K562 (cell line): ENCODE data around the gene ERGIC1. TPM values are rescaled to one million over a fixed set of nuclear protein-coding genes. Genes with fewer than 3 reads are reported as not detected.
A peak's percentile ranks its signal among the peaks of the same experiment; 100 is the strongest.

Source experiments
- ATF3 ChIP-seq, 2 experiments: fragments of 450-650 bp in 1 of 2; sonication (generic) in 1 of 2; formaldehyde crosslinking in 1 of 2; IDR thresholded peaks in 1 of 2; conservative IDR thresholded peaks in 1 of 2; 2 replicates each; pipeline versions ENCODE4 v1.6.1 to v1.8.1; 2016 to 2023; ENCODE audit warnings: mild to moderate bottlenecking in 2 of 2, moderate library complexity in 2 of 2, inconsistent platforms in 1 of 2, missing genetic modification reagents in 1 of 2
- BACH1 ChIP-seq: fragments of 200-800 bp; sonication (Bioruptor generic); IDR thresholded peaks from 2 replicates; pipeline ENCODE4 v1.6.1; 2016; ENCODE audit warnings: missing genetic modification characterization, missing compliant biosample characterization
- BCOR ChIP-seq: fragments of 450-650 bp; IDR thresholded peaks from 2 replicates; pipeline ENCODE4 v1.6.1; 2016
- FOXA3 ChIP-seq, 2 experiments: fragments of 450-650 bp in 1 of 2; sonication (generic) in 1 of 2; formaldehyde crosslinking; IDR thresholded peaks in 1 of 2; conservative IDR thresholded peaks in 1 of 2; 2 replicates each; pipeline versions ENCODE4 v1.4.0 to v1.8.0; 2020 to 2022; ENCODE audit warnings: mild to moderate bottlenecking in 2 of 2, missing genetic modification reagents in 1 of 2
- FOXJ2 ChIP-seq: fragments of 200-800 bp; sonication (Bioruptor generic); IDR thresholded peaks from 2 replicates; pipeline ENCODE4 v1.6.1; 2016; ENCODE audit warnings: missing genetic modification characterization, missing compliant biosample characterization
- KAT7 ChIP-seq: sonication (generic); formaldehyde crosslinking; IDR thresholded peaks from 2 replicates; pipeline ENCODE4 v1.8.0; 2022; ENCODE audit warnings: missing genetic modification reagents, mild to moderate bottlenecking, borderline replicate concordance
- MEIS2 ChIP-seq: fragments of 450-650 bp; IDR thresholded peaks from 2 replicates; pipeline ENCODE4 v1.6.1; 2014; ENCODE audit warnings: mild to moderate bottlenecking; ENCODE audit not compliant: partially characterized antibody
- NFE2L1 ChIP-seq: fragments of 450-650 bp; IDR thresholded peaks from 2 replicates; pipeline ENCODE4 v1.6.1; 2016; ENCODE audit warnings: missing genetic modification characterization, low read depth, mild to moderate bottlenecking, missing compliant biosample characterization, moderate library complexity, borderline replicate concordance
- PHF8 ChIP-seq: fragments of 200-600 bp; sonication (generic); IDR thresholded peaks from 2 replicates; pipeline ENCODE4 v1.6.1; 2012; ENCODE audit warnings: mixed run types, mild to moderate bottlenecking, inconsistent platforms, low read length, moderate library complexity, borderline replicate concordance
- POLR2G ChIP-seq: fragments of 200-400 bp; formaldehyde crosslinking; IDR thresholded peaks from 2 replicates; pipeline ENCODE4 v1.6.1; 2017; ENCODE audit warnings: low read depth, mild to moderate bottlenecking, antibody characterized with exemption, low read length, moderate library complexity
- YY1 ChIP-seq, 3 experiments: IDR thresholded peaks; 2 replicates each; pipeline ENCODE4 v1.6.1; 2011; ENCODE audit warnings: low read length in 2 of 3, mild to moderate bottlenecking in 2 of 3, moderate library complexity in 2 of 3, borderline replicate concordance in 1 of 3, control low read depth in 1 of 3, low read depth in 1 of 3; ENCODE audit not compliant: insufficient read depth in 3 of 3, insufficient replicate concordance in 2 of 3, control insufficient read depth in 1 of 3, insufficient read length in 1 of 3; ENCODE audit errors: extremely low read depth in 1 of 3
- ZBTB2 ChIP-seq: fragments of 450-650 bp; IDR thresholded peaks from 2 replicates; pipeline ENCODE4 v1.6.1; 2016; ENCODE audit warnings: antibody characterized with exemption
- ZBTB33 ChIP-seq: sonication (generic); formaldehyde crosslinking; IDR thresholded peaks from 2 replicates; pipeline ENCODE4 v1.8.1; 2023; ENCODE audit warnings: mild to moderate bottlenecking, missing genetic modification reagents
- ZBTB5 ChIP-seq: fragments of 450-650 bp; IDR thresholded peaks from 2 replicates; pipeline ENCODE4 v1.6.1; 2017; ENCODE audit warnings: antibody characterized with exemption
- ZNF175 ChIP-seq: fragments of 200-800 bp; sonication (Bioruptor generic); IDR thresholded peaks from 2 replicates; pipeline ENCODE4 v1.6.1; 2016; ENCODE audit warnings: low read depth, mild to moderate bottlenecking, missing genetic modification characterization, missing compliant biosample characterization
- ZNF24 ChIP-seq: fragments of 450-650 bp; IDR thresholded peaks from 2 replicates; pipeline ENCODE4 v1.6.1; 2016
- ZNF699 ChIP-seq: fragments of 250-450 bp; sonication (Bioruptor Pico); IDR thresholded peaks from 2 replicates; pipeline ENCODE4 v1.8.0; 2021; ENCODE audit warnings: mild to moderate bottlenecking, moderate library complexity; ENCODE audit not compliant: insufficient replicate concordance
- polyA plus RNA-seq, 8 experiments: library from polyadenylated mRNA; depleted of rRNA in 4 of 8; stranded (reverse) in 5 of 8; unstranded in 3 of 8; fragments of >200 nt; fragmentation: Nextera tagmentation in 2 of 8; fragmentation: Illumina TruSeq in 1 of 8; extraction: Ambion mirVana in 2 of 8; extraction: Trizol in 1 of 8; gene quantifications; 2 replicates each; pipeline versions ENCODE4 v1.2.1 to v1.2.3, GENCODE V29; 2011 to 2014; ENCODE audit warnings: inconsistent platforms in 1 of 8, missing spikeins in 1 of 8
- total RNA-seq, 7 experiments: library from RNA; depleted of rRNA in 6 of 7; stranded (reverse); fragments of >200 nt in 6 of 7; fragmentation: Illumina TruSeq in 2 of 7; extraction: Trizol in 2 of 7; gene quantifications; 2 replicates each; pipeline versions ENCODE4 v1.2.1 to v1.2.3, GENCODE V29; 2011 to 2021; ENCODE audit warnings: low replicate concordance in 1 of 7

ERGIC1 gene
- total and polyA plus RNA-seq, 9 of the 15 experiments (the other 6 are each of a cell fraction or from before 2014, with no cell fraction given): 5.5 to 68.4 (median 36.4) TPM

- TF ChIP-seq YY1 (IDR thresholded peaks at IDR 0.05; ENCODE audit: borderline replicate concordance in 1 of 3, control insufficient read depth in 1 of 3, extremely low read depth in 1 of 3, insufficient read depth in 3 of 3, insufficient read length in 1 of 3, insufficient replicate concordance in 2 of 3, low read depth in 1 of 3, low read length in 2 of 3) (peak in 1 of 3 experiments; percentile 7), ZNF24 (no peak), FOXJ2 (0 out of 2 replicates have a peak, but pooled peaks have one; percentile 40), MEIS2 (peak; percentile 44), NFE2L1 (tag) (0 out of 2 replicates have a peak, but pooled peaks have one; percentile 4), FOXA3 (CRISPR knock-in tag; conservative IDR thresholded peaks at IDR 0.05 in 1 of 2, IDR thresholded peaks at IDR 0.05 in 1 of 2) (peak in 1 of 2 experiments; percentile 62; a peak in 1 of 4 replicates), ZBTB2 (0 out of 2 replicates have a peak, but pooled peaks have one; percentile 13), ZNF699 (CRISPR knock-in tag) (no peak), ATF3 (IDR thresholded peaks at IDR 0.05) (peak; percentile 70; the same call in 1 of the 2 replicates), ATF3 (CRISPR knock-in tag; conservative IDR thresholded peaks at IDR 0.05) (0 out of 2 replicates have a peak, but pooled peaks have one; percentile 17), ZBTB33 (CRISPR knock-in tag) (0 out of 2 replicates have a peak, but pooled peaks have one; percentile 25), ZBTB5 (peak; percentile 55; the same call in 1 of the 2 replicates), KAT7 (no peak), POLR2G (peak; percentile 73), PHF8 (peak; percentile 61; the same call in 1 of the 2 replicates), BCOR (peak; percentile 73; the same call in 1 of the 2 replicates), ZNF175 (CRISPR knock-in tag) (0 out of 2 replicates have a peak, but pooled peaks have one; percentile 6), BACH1 (tag) (no peak)
Measured at GRCh38 chr5:172788771-172789686, 45.0 kb upstream of the ERGIC1 start (continued).
